NT2/D1 (cell line): ENCODE results near the gene HIGD2B.

Experiments
- SUZ12 ChIP-seq: IDR thresholded peaks from 2 replicates; pipeline ENCODE4 v1.6.1; 2011; ENCODE audit not compliant: insufficient read length, insufficient read depth; ENCODE audit errors: extremely low read depth
- YY1 ChIP-seq: IDR thresholded peaks from 2 replicates; pipeline ENCODE4 v1.6.1; 2011; ENCODE audit not compliant: insufficient read length, insufficient read depth
- ZNF274 ChIP-seq: IDR thresholded peaks from 2 replicates; pipeline ENCODE4 v1.6.1; 2011; ENCODE audit warnings: mild to moderate bottlenecking, low read depth, low read length

DNA sequence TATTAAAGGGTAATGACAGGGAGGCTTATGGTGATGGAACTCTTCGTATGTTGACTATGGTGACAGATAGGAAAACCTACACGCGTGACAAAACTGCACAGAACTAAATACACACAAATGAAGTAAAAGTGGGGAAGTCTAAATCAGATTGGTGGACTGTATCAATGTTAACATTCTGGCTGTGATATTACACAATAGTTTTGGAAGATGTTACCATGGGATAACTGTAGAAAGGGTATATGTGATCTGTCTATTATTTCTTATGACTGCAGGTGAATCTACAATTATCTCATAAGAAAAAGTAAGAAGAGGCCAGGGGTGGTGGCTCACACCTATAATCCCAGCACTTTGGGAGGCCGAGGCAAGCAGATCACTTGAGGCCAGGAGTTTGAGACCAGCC is 9.1 kb downstream of the HIGD2B start:
- TF ChIP-seq YY1 (no peak), SUZ12 (no peak), ZNF274 (no peak)
